RWPE2 (cell line): ENCODE measurements around the gene ADAM12.

Experiments
- ATAC-seq: fragments of 200-7000 bp; cut with Tn5 transposase; 3 replicates; pipeline ENCODE4 v1.9.1; 2021; ENCODE audit warnings: low read depth
- DNase-seq: peaks from one replicate; pipeline ENCODE4 v3.0.0-alpha.2; 2020; ENCODE audit warnings: low spot score
- H3K27ac ChIP-seq: fragments of 450-650 bp; 2 replicates; pipeline ENCODE4 v1.5.1; 2017; ENCODE audit warnings: mild to moderate bottlenecking; ENCODE audit not compliant: poor library complexity, severe bottlenecking
- H3K27me3 ChIP-seq: fragments of 250-450 bp; sonication (Bioruptor Pico); 2 replicates; pipeline ENCODE4 v1.5.1; 2021; ENCODE audit warnings: mild to moderate bottlenecking, moderate library complexity; ENCODE audit not compliant: insufficient read depth, poor library complexity, severe bottlenecking
- H3K36me3 ChIP-seq: fragments of 250-450 bp; sonication (Bioruptor Pico); 2 replicates; pipeline ENCODE4 v1.5.1; 2020; ENCODE audit warnings: low read depth, mild to moderate bottlenecking, moderate library complexity
- H3K4me1 ChIP-seq: fragments of 250-450 bp; sonication (Bioruptor Pico); 2 replicates; pipeline ENCODE4 v1.5.1; 2021; ENCODE audit warnings: mild to moderate bottlenecking, moderate library complexity; ENCODE audit not compliant: insufficient read depth, poor library complexity, severe bottlenecking
- H3K4me3 ChIP-seq: fragments of 250-450 bp; sonication (Bioruptor Pico); 2 replicates; pipeline ENCODE4 v1.5.1; 2021; ENCODE audit warnings: mild to moderate bottlenecking, moderate library complexity; ENCODE audit not compliant: severe bottlenecking
- H3K9me3 ChIP-seq: fragments of 250-450 bp; sonication (Bioruptor Pico); 2 replicates; pipeline ENCODE4 v1.5.1; 2021; ENCODE audit warnings: mild to moderate bottlenecking, moderate library complexity; ENCODE audit not compliant: severe bottlenecking
- CTCF ChIP-seq: fragments of 450-650 bp; IDR thresholded peaks from one replicate; pipeline ENCODE4 v1.5.1; 2017; ENCODE audit warnings: mild to moderate bottlenecking, moderate library complexity; ENCODE audit not compliant: poor library complexity, severe bottlenecking

Gene ADAM12

GRCh38 chr10:126101736-126102135, 286.5 kb downstream of the ADAM12 start:
- ATAC-seq, result no peak
- DNase-seq, result no peak
- H3K27ac ChIP-seq, result no peak overlapping the region
- H3K27me3 ChIP-seq, result no peaks in the 10 kb centered on the region
- H3K4me3 ChIP-seq, result no peak overlapping the region
- H3K36me3 ChIP-seq, result no peaks in the 10 kb centered on the region
- no peaks in the 10 kb centered on the region for H3K9me3 ChIP-seq
- no peak for TF ChIP-seq CTCF
- H3K4me1 ChIP-seq, result no peaks in the 10 kb centered on the region

- no peak for TF ChIP-seq CTCF
Measured at GRCh38 chr10:126101325-126101724, 287.0 kb downstream of the ADAM12 start.

GRCh38 chr10:126099366-126099765, 288.9 kb downstream of the ADAM12 start:
- DNase-seq (no peak), ATAC-seq (no peak)
- Histone ChIP-seq H3K4me1 (no peaks in the 10 kb centered on the region), H3K27ac (no peak overlapping the region), H3K9me3 (no peaks in the 10 kb centered on the region), H3K36me3 (no peaks in the 10 kb centered on the region), H3K4me3 (no peak overlapping the region), H3K27me3 (no peaks in the 10 kb centered on the region)
- TF ChIP-seq CTCF, result no peak

More at GRCh38 chr10:126101325-126101724, 287.0 kb downstream of the ADAM12 start:
- Histone ChIP-seq H3K4me3 (no peak overlapping the region), H3K27me3 (no peaks in the 10 kb centered on the region), H3K27ac (no peak overlapping the region), H3K4me1 (no peaks in the 10 kb centered on the region), H3K9me3 (no peaks in the 10 kb centered on the region), H3K36me3 (no peaks in the 10 kb centered on the region)
- no peak for DNase-seq
- peak; percentile 42; the same call in 1 of the 3 replicates for ATAC-seq

GRCh38 chr10:126098226-126098581, 290.1 kb downstream of the ADAM12 start:
- Histone ChIP-seq H3K4me1 (no peaks in the 10 kb centered on the region), H3K27ac (no peak overlapping the region), H3K27me3 (no peaks in the 10 kb centered on the region), H3K36me3 (no peaks in the 10 kb centered on the region), H3K9me3 (no peaks in the 10 kb centered on the region), H3K4me3 (no peak overlapping the region)
- ATAC-seq, result no peak
- no peak for DNase-seq
- TF ChIP-seq CTCF, result no peak

- Histone ChIP-seq H3K27me3 (no peaks in the 10 kb centered on the region), H3K4me3 (no peak overlapping the region), H3K27ac (no peak overlapping the region), H3K4me1 (no peaks in the 10 kb centered on the region), H3K36me3 (no peaks in the 10 kb centered on the region), H3K9me3 (no peaks in the 10 kb centered on the region)
- TF ChIP-seq CTCF, result peak; percentile 28
- ATAC-seq (no peak), DNase-seq (no peak)
Measured at GRCh38 chr10:126097558-126098225, 290.6 kb downstream of the ADAM12 start.
